ENCODE measurements around the gene XNDC1N.

The XNDC1N gene

GRCh38 chr11:71927820-71928736 is at the start of gene XNDC1N:
Gene XNDC1N (minus strand): TSS chr11:71928594. CDS start chr11:71923353, 5,241 bp downstream.
- DNase-seq (ENCODE audit: low spot score) = peak; percentile 90

- peak; percentile 56 for DNase-seq (ENCODE audit: low spot score)
These were observed 49.5 kb upstream of the XNDC1N start for GRCh38 chr11:71977743-71978418.

- no peak for DNase-seq (ENCODE audit: low spot score)
These were observed 48.7 kb upstream of the XNDC1N start for GRCh38 chr11:71977090-71977489.

GRCh38 chr11:71976551-71976950 is 48.2 kb upstream of the XNDC1N start:
- DNase-seq (ENCODE audit: low spot score) = no peak

GRCh38 chr11:71971680-71972079 is 43.3 kb upstream of the XNDC1N start:
- DNase-seq (ENCODE audit: low spot score) = no peak

- DNase-seq (ENCODE audit: low spot score) = no peak
These were observed 36.2 kb upstream of the XNDC1N start for GRCh38 chr11:71964641-71965040.

GRCh38 chr11:71963468-71963867 is 35.1 kb upstream of the XNDC1N start:
- DNase-seq (ENCODE audit: low spot score) = no peak

GRCh38 chr11:71962428-71963038 is 34.1 kb upstream of the XNDC1N start:
- no peak for DNase-seq (ENCODE audit: low spot score)

GRCh38 chr11:71955898-71956456 is 27.6 kb upstream of the XNDC1N start:
- no peak for DNase-seq (ENCODE audit: low spot score)

GRCh38 chr11:71951741-71952310 is 23.4 kb upstream of the XNDC1N start:
- peak; percentile 24 for DNase-seq (ENCODE audit: low spot score)

- DNase-seq (ENCODE audit: low spot score) = no peak
These were observed 20.6 kb upstream of the XNDC1N start for GRCh38 chr11:71949034-71949433.

GRCh38 chr11:71948314-71949027 is 20.1 kb upstream of the XNDC1N start:
- no peak for DNase-seq (ENCODE audit: low spot score)

- no peak for DNase-seq (ENCODE audit: low spot score)
These were observed 19.1 kb upstream of the XNDC1N start for GRCh38 chr11:71947498-71947897.

GRCh38 chr11:71946144-71946571 is 17.8 kb upstream of the XNDC1N start:
- no peak for DNase-seq (ENCODE audit: low spot score)

- DNase-seq (ENCODE audit: low spot score) = no peak
These were observed 12.3 kb upstream of the XNDC1N start for GRCh38 chr11:71940561-71941219.

- DNase-seq (ENCODE audit: low spot score) = no peak
These were observed 9.4 kb upstream of the XNDC1N start for GRCh38 chr11:71937826-71938225.

GRCh38 chr11:71936825-71937224 is 8.4 kb upstream of the XNDC1N start:
- DNase-seq (ENCODE audit: low spot score) = no peak

GRCh38 chr11:71935338-71935925 is 7.0 kb upstream of the XNDC1N start:
- DNase-seq (ENCODE audit: low spot score) = no peak

- DNase-seq (ENCODE audit: low spot score) = no peak
These were observed 5.8 kb upstream of the XNDC1N start for GRCh38 chr11:71934213-71934612.

GRCh38 chr11:71933141-71933933 is 4.9 kb upstream of the XNDC1N start:
- DNase-seq (ENCODE audit: low spot score) = no peak
